Measurements from ENCODE around the gene SERHL2. TPM values are rescaled to one million over a fixed set of nuclear protein-coding genes. Genes with fewer than 3 reads are reported as not detected.

SERHL2 gene
- total and polyA plus RNA-seq, 2 donors (not counting 3 experiments of a cell fraction or from before 2014, with no cell fraction given), result 0.80 to 2.0 TPM

GRCh38 chr22:42612336-42612735 lies 58.6 kb downstream of the SERHL2 start:
- H3K27ac ChIP-seq (ENCODE audit: insufficient read depth, low read depth, low read length), result no peak overlapping the region
- H3K79me2 ChIP-seq (ENCODE audit: control insufficient read depth, insufficient read depth, low read length), result peaks cover 61% of the 10 kb centered on the region
- H3K4me2 ChIP-seq (ENCODE audit: insufficient read depth, low read length), result no peak overlapping the region
- H2AFZ ChIP-seq (ENCODE audit: low read depth, low read length), result no peak overlapping the region
- POLR2A ChIA-PET, result interaction anchor here (1.1 kb wide), 1 partner anchor 37 kb away, joined by 3 read pairs; no protein-coding TSS in a partner anchor
- dilution Hi-C loops (cut with MboI; ENCODE audit: extremely low pct_ligation_motif_present, low sequenced_read_pairs) (no loop called here), intact Hi-C loops (cut with micrococcal nuclease) (no loop called here)
- no peaks in the 10 kb centered on the region for H4K20me1 ChIP-seq (replicated peaks; ENCODE audit: control insufficient read depth, extremely low read depth, insufficient read depth, low read length)
- no TSS peak for BruUV-seq (replicated peaks)
- no peaks in the 10 kb centered on the region for H3K9me1 ChIP-seq (replicated peaks; ENCODE audit: control insufficient read depth, extremely low read depth, insufficient read depth, low read length)
- TF ChIP-seq POLR2A (IDR thresholded peaks at IDR 0.05; ENCODE audit: low read depth, low read length), result no peak
- H3K9ac ChIP-seq (replicated peaks; ENCODE audit: extremely low read depth, insufficient read depth, low read length), result no peak overlapping the region
- H3K36me3 ChIP-seq (ENCODE audit: control insufficient read depth in 2 of 2, extremely low read depth in 1 of 2, insufficient read depth in 2 of 2, low read length in 2 of 2), result peaks cover 0 to 2% of the 10 kb centered on the region in 2 experiments
- no peak overlapping the region for H3K4me3 ChIP-seq (replicated peaks in 1 of 3; ENCODE audit: insufficient read depth in 1 of 3, low read depth in 1 of 3, low read length in 3 of 3)
- FAIRE-seq (no peak), DNase-seq (ENCODE audit: low read depth, low spot score) (no peak)
- CTCF ChIA-PET, result interaction anchor here (1.4 to 1.6 kb wide), 2 partner anchors 15 to 208 kb away, joined by 3 to 4 read pairs; no protein-coding TSS in a partner anchor
- no peaks in the 10 kb centered on the region for H3K27me3 ChIP-seq (ENCODE audit: control insufficient read depth in 2 of 2, insufficient read depth in 2 of 2, low read length in 2 of 2)
- no peaks in the 10 kb centered on the region for H3K9me3 ChIP-seq (replicated peaks; ENCODE audit: control insufficient read depth, insufficient read depth, low read length)
- peaks cover 35% of the 10 kb centered on the region for H3K4me1 ChIP-seq (ENCODE audit: control insufficient read depth, extremely low read depth, insufficient read depth, low read length)

- Histone ChIP-seq H2AFZ (ENCODE audit: low read depth, low read length) (peak overlapping the region; percentile 42), H3K27ac (ENCODE audit: insufficient read depth, low read depth, low read length) (peak overlapping the region; percentile 99), H4K20me1 (replicated peaks; ENCODE audit: control insufficient read depth, extremely low read depth, insufficient read depth, low read length) (no peaks in the 10 kb centered on the region), H3K9me1 (replicated peaks; ENCODE audit: control insufficient read depth, extremely low read depth, insufficient read depth, low read length) (no peaks in the 10 kb centered on the region), H3K79me2 (ENCODE audit: control insufficient read depth, insufficient read depth, low read length) (peaks cover 52% of the 10 kb centered on the region), H3K4me2 (ENCODE audit: insufficient read depth, low read length) (peak overlapping the region; percentile 99), H3K4me3 (replicated peaks in 1 of 3; ENCODE audit: insufficient read depth in 1 of 3, low read depth in 1 of 3, low read length in 3 of 3) (peak overlapping the region; percentile 89 to 94 (median 90)), H3K36me3 (ENCODE audit: control insufficient read depth in 2 of 2, extremely low read depth in 1 of 2, insufficient read depth in 2 of 2, low read length in 2 of 2) (no peaks in the 10 kb centered on the region), H3K9me3 (replicated peaks; ENCODE audit: control insufficient read depth, insufficient read depth, low read length) (no peaks in the 10 kb centered on the region), H3K4me1 (ENCODE audit: control insufficient read depth, extremely low read depth, insufficient read depth, low read length) (peaks cover 29% of the 10 kb centered on the region), H3K9ac (replicated peaks; ENCODE audit: extremely low read depth, insufficient read depth, low read length) (peak overlapping the region; percentile 96), H3K27me3 (ENCODE audit: control insufficient read depth in 2 of 2, insufficient read depth in 2 of 2, low read length in 2 of 2) (no peaks in the 10 kb centered on the region)
- intact Hi-C loops (cut with micrococcal nuclease), result no loop called here
- BruUV-seq (replicated peaks), result TSS peak; percentile 29
- dilution Hi-C loops (cut with MboI; ENCODE audit: extremely low pct_ligation_motif_present, low sequenced_read_pairs), result no loop called here
- peak; percentile 78 for FAIRE-seq
- TF ChIP-seq GATA2 (IDR thresholded peaks at IDR 0.05; ENCODE audit: insufficient read depth, insufficient read length, low read depth, low read length), result no peak
- no peak for TF ChIP-seq POLR2AphosphoS5 (IDR thresholded peaks at IDR 0.05; ENCODE audit: insufficient read depth, low read depth, low read length)
- no peak for TF ChIP-seq FOS (IDR thresholded peaks at IDR 0.05; ENCODE audit: borderline replicate concordance, insufficient read depth, low read length)
- no peak for TF ChIP-seq CTCF (IDR thresholded peaks at IDR 0.05; ENCODE audit: extremely low read depth in 1 of 2, insufficient read depth in 1 of 2, low read depth in 1 of 2, low read length in 2 of 2)
- TF ChIP-seq EZH2 (IDR thresholded peaks at IDR 0.05; ENCODE audit: borderline replicate concordance, low read depth, low read length, severe bottlenecking), result no peak
- TF ChIP-seq MYC (IDR thresholded peaks at IDR 0.05; ENCODE audit: low read depth, low read length), result no peak
- no peak for TF ChIP-seq POLR2A (IDR thresholded peaks at IDR 0.05; ENCODE audit: low read depth, low read length)
- no peak for TF ChIP-seq MAX (IDR thresholded peaks at IDR 0.05; ENCODE audit: insufficient read depth, insufficient read length)
- TF ChIP-seq JUN (IDR thresholded peaks at IDR 0.05; ENCODE audit: borderline replicate concordance, insufficient read depth, insufficient read length, low read depth), result no peak
- DNase-seq (ENCODE audit: low read depth, low spot score), result no peak
- ChIA-PET POLR2A (interaction anchor here (1.2 kb wide), 1 partner anchor 31 kb away, joined by 3 read pairs; no protein-coding TSS in a partner anchor), CTCF (interaction anchor here (1.4 to 3.1 kb wide), 4 partner anchors 22 to 476 kb away, joined by 3 to 9 read pairs (median 4); no protein-coding TSS in a partner anchor)
Measured at GRCh38 chr22:42613872-42614301, 60.1 kb downstream of the SERHL2 start.

Measured in endothelial cell of umbilical vein (primary cell).